ENCODE data around the gene MAS1L.

MAS1L gene

DNA sequence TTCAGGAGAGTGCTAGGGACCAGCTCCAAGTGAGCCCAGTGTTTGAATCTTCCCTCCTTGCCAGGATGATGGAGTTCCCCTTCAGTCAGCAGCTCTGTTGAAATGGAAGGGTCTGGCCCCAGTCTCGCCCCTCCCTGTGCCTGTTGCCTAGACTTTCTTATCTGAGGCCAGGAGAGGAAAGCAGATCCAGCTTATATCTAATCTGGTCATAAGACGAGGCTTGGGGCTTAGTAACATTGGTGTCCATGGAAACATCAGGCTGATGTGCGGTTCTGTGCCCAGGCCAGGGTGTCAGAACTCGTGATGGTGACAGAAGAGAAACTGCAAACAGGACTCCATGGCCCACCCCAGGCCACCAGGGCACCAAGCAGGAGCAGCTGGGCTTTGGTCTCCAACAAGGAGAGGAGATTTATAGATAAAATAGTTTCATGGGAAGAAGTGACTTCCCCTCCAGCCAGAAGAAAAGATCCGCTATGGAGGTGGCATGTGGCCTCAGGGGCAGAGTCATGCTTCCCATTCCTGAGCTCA, 9.8 kb downstream of the MAS1L start:
- no peaks in the 10 kb centered on the region for H3K9me3 ChIP-seq (ENCODE audit: control insufficient read depth, low read length)
- no peak overlapping the region for H3K27ac ChIP-seq
- H3K4me1 ChIP-seq, result no peaks in the 10 kb centered on the region

DNA sequence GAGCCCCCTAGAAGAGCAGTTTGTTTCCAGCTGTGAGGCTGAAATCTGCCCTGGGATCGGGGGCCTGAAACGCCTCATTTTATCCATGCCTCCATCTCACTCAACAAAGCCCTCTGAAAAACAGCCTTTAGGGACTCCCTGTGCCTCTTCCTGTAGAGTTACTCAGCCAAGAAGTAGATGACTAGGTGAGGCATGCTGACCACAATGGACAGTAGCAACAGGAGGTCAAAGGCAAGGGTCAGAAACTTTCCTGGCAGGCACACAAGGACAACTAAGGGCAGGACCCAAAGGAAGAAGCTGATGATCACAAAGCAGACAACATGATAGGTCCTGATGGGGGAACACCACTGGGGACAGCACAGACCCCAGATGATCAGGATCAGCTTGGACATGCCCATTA, 12.8 kb downstream of the MAS1L start:
- no peak overlapping the region for H3K4me3 ChIP-seq (ENCODE audit: low read depth, low read length)
- no peak overlapping the region for H2AFZ ChIP-seq
- no peaks in the 10 kb centered on the region for H3K27me3 ChIP-seq (ENCODE audit: control insufficient read depth, insufficient read depth, low read length)
- H3K4me1 ChIP-seq, result no peaks in the 10 kb centered on the region
- H3K9me3 ChIP-seq (ENCODE audit: control insufficient read depth, low read length), result no peaks in the 10 kb centered on the region
- H3K9ac ChIP-seq, result no peak overlapping the region
- TF ChIP-seq, protein P1, sequence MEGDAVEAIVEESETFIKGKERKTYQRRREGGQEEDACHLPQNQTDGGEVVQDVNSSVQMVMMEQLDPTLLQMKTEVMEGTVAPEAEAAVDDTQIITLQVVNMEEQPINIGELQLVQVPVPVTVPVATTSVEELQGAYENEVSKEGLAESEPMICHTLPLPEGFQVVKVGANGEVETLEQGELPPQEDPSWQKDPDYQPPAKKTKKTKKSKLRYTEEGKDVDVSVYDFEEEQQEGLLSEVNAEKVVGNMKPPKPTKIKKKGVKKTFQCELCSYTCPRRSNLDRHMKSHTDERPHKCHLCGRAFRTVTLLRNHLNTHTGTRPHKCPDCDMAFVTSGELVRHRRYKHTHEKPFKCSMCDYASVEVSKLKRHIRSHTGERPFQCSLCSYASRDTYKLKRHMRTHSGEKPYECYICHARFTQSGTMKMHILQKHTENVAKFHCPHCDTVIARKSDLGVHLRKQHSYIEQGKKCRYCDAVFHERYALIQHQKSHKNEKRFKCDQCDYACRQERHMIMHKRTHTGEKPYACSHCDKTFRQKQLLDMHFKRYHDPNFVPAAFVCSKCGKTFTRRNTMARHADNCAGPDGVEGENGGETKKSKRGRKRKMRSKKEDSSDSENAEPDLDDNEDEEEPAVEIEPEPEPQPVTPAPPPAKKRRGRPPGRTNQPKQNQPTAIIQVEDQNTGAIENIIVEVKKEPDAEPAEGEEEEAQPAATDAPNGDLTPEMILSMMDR (IDR thresholded peaks at IDR 0.05), result no peak
- H3K36me3 ChIP-seq (ENCODE audit: control insufficient read depth, insufficient read depth, low read length), result no peaks in the 10 kb centered on the region
- no peak overlapping the region for H3K4me2 ChIP-seq (ENCODE audit: low read length)
- H3K27ac ChIP-seq, result no peak overlapping the region
- no peaks in the 10 kb centered on the region for H3K79me2 ChIP-seq

More for the DNA sequence above, 9.8 kb downstream of the MAS1L start:
- Histone ChIP-seq H3K79me2 (no peaks in the 10 kb centered on the region), H3K9ac (no peak overlapping the region), H3K36me3 (ENCODE audit: control insufficient read depth, insufficient read depth, low read length) (no peaks in the 10 kb centered on the region), H3K4me2 (ENCODE audit: low read length) (no peak overlapping the region), H3K27me3 (ENCODE audit: control insufficient read depth, insufficient read depth, low read length) (no peaks in the 10 kb centered on the region), H3K4me3 (ENCODE audit: low read depth, low read length) (no peak overlapping the region), H2AFZ (no peak overlapping the region)
- TF ChIP-seq, protein P1 (IDR thresholded peaks at IDR 0.05), result no peak

DNA sequence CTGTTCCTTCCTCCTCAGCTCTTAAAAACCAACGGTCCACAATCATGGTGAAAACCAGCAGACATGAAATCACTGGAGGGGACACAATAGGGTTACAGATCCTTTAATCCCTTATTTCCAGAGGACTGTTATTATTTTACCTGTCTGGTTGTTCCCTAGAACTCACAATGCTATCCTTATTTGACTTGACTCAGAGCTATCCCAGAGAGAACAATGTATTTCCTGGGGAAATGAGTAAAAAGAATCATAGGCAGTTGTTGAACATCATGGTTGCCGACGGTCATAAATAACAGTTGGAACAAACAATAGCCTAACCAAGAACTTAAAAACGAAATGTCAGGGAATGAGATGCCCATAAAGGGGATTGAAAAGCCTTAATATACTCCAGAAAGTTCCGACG, 21.5 kb downstream of the MAS1L start:
- Histone ChIP-seq H3K27ac (no peak overlapping the region), H3K4me1 (no peaks in the 10 kb centered on the region), H3K9ac (no peak overlapping the region), H2AFZ (no peak overlapping the region), H3K9me3 (ENCODE audit: control insufficient read depth, low read length) (no peaks in the 10 kb centered on the region), H3K36me3 (ENCODE audit: control insufficient read depth, insufficient read depth, low read length) (no peaks in the 10 kb centered on the region), H3K79me2 (no peaks in the 10 kb centered on the region), H3K27me3 (ENCODE audit: control insufficient read depth, insufficient read depth, low read length) (no peaks in the 10 kb centered on the region), H3K4me3 (ENCODE audit: low read depth, low read length) (no peak overlapping the region), H3K4me2 (ENCODE audit: low read length) (no peak overlapping the region)
- TF ChIP-seq, protein P1 (IDR thresholded peaks at IDR 0.05), result no peak

DNA sequence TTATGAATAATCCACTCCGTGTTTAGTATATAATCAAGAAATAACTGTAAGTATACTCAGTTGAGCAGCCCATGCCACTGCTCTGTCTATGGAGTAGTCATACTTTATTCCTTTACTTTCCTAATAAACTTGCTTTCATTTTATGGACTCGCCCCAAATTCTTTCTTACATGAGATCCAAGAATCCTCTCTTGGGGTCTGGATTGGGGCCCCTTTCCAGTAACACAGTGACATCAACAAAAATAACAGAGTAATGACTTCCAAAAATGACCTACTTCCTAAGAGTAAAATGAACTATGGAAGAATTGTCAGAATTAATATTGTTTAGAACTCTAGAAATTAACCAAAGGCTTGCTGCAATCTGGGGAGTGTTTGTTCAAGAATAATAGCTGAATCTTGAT, 22.0 kb downstream of the MAS1L start:
- Histone ChIP-seq H3K9ac (no peak overlapping the region), H3K4me1 (no peaks in the 10 kb centered on the region), H3K4me2 (ENCODE audit: low read length) (no peak overlapping the region), H3K9me3 (ENCODE audit: control insufficient read depth, low read length) (no peaks in the 10 kb centered on the region), H3K27ac (no peak overlapping the region), H3K4me3 (ENCODE audit: low read depth, low read length) (no peak overlapping the region), H3K27me3 (ENCODE audit: control insufficient read depth, insufficient read depth, low read length) (no peaks in the 10 kb centered on the region), H3K79me2 (no peaks in the 10 kb centered on the region), H2AFZ (no peak overlapping the region), H3K36me3 (ENCODE audit: control insufficient read depth, insufficient read depth, low read length) (no peaks in the 10 kb centered on the region)
- TF ChIP-seq, protein P1 (IDR thresholded peaks at IDR 0.05), result no peak

DNA sequence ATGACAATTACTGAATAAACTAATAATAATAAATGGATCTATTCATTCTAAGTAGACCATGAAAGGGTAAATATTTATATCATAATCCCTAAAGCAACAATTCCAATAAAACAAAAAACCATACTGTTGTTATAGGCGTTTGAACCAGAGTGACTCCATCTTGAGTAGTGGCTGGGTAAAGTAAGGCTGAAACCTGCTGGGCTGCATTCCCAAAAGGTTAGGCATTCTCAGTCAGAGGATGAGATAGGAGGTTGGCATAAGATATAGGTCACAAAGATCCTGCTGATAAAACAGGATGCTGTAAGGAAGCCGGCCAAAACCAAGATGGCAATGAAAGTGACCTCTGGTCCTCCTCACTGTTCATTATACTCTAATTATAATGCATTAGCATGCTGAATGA, 22.5 kb downstream of the MAS1L start:
- Histone ChIP-seq H3K27me3 (ENCODE audit: control insufficient read depth, insufficient read depth, low read length) (no peaks in the 10 kb centered on the region), H3K4me2 (ENCODE audit: low read length) (no peak overlapping the region), H3K9me3 (ENCODE audit: control insufficient read depth, low read length) (no peaks in the 10 kb centered on the region), H3K4me3 (ENCODE audit: low read depth, low read length) (no peak overlapping the region), H2AFZ (no peak overlapping the region), H3K9ac (no peak overlapping the region), H3K36me3 (ENCODE audit: control insufficient read depth, insufficient read depth, low read length) (no peaks in the 10 kb centered on the region), H3K79me2 (no peaks in the 10 kb centered on the region), H3K27ac (no peak overlapping the region), H3K4me1 (no peaks in the 10 kb centered on the region)
- TF ChIP-seq, protein P1 (IDR thresholded peaks at IDR 0.05), result no peak
